Epithelial cell of proximal tubule (primary cell): Measurements from ENCODE around the gene TICRR. TPM values are rescaled to one million over a fixed set of nuclear protein-coding genes. Genes with fewer than 3 reads are reported as not detected.

Experiments
- DNase-seq: peaks from one replicate; pipeline ENCODE4 v3.0.0-alpha.2; 2011; ENCODE audit warnings: low read depth
- H3K4me3 ChIP-seq: 2 replicates; pipeline ENCODE4 v1.5.1; 2011; ENCODE audit warnings: low read depth, mild to moderate bottlenecking, low read length
- total RNA-seq: library from RNA; depleted of rRNA; stranded (reverse); fragments of >200 nt; gene quantifications from 2 replicates; pipeline ENCODE4 v1.2.3, GENCODE V29; 2015
- TF ChIP-seq, protein P1 (sequence below): conservative IDR thresholded peaks from 2 replicates; pipeline ENCODE4 v1.5.1; 2012; ENCODE audit warnings: low read depth, mild to moderate bottlenecking, low read length

The TICRR gene
- total RNA-seq, 1 donor from 2014 or later, result 13.1 TPM

GRCh38 chr15:89671687-89672086 is 96.4 kb downstream of the TICRR start:
- TF ChIP-seq, protein P1, sequence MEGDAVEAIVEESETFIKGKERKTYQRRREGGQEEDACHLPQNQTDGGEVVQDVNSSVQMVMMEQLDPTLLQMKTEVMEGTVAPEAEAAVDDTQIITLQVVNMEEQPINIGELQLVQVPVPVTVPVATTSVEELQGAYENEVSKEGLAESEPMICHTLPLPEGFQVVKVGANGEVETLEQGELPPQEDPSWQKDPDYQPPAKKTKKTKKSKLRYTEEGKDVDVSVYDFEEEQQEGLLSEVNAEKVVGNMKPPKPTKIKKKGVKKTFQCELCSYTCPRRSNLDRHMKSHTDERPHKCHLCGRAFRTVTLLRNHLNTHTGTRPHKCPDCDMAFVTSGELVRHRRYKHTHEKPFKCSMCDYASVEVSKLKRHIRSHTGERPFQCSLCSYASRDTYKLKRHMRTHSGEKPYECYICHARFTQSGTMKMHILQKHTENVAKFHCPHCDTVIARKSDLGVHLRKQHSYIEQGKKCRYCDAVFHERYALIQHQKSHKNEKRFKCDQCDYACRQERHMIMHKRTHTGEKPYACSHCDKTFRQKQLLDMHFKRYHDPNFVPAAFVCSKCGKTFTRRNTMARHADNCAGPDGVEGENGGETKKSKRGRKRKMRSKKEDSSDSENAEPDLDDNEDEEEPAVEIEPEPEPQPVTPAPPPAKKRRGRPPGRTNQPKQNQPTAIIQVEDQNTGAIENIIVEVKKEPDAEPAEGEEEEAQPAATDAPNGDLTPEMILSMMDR, result no peak
- DNase-seq, result no peak
- H3K4me3 ChIP-seq, result no peak overlapping the region

DNA sequence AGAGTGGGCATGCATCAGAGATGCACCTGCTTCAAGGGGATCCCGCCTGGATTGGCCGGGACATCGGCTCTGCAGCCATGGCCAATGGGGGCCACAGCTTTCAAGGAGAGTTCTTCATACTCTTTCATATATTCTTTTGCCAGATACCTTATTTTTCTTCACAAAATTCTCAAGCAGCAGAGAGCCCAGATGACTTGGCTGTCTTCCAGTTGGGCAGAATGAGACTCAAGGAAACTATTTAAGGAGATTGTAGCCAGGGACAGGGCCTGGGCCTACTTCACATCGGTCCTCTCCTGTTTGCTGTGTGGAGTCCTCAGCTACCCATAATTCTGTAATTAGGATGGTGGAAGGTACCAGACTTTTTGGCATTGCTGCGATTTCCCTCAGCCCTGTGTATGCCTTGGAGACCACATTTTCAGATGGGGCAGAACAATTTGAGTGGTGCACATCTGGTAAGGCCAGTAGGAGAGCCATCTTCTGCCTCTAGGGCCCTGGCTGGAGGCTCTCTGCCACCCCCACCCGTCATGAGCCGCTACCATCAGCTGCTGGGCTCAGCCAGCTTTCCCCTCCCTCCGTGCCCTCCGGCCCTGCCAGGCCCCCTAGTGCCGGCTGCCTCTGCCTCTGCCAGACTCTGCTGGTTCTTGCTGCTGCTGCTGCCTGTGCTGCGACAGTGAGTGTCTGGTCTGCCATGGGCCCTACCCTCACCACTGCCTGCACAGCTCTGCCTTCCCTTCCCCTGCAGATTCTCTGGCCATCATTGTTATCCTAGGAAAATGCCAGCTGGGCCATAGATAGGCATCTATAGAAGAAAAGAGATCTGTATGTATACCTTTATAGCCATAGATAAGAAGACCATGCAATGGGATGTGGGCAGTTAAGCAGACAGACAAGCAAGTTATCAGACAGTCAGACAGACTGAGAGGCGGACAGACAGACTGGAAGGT is 97.2 kb downstream of the TICRR start:
- TF ChIP-seq, protein P1, result no peak
- no peak for DNase-seq

GRCh38 chr15:89673165-89673512 is 97.9 kb downstream of the TICRR start:
- no peak for DNase-seq
- TF ChIP-seq, protein P1, result peak; percentile 46
- H3K4me3 ChIP-seq, result no peak overlapping the region

More for the DNA sequence above, 97.2 kb downstream of the TICRR start:
- no peak overlapping the region for H3K4me3 ChIP-seq

DNA sequence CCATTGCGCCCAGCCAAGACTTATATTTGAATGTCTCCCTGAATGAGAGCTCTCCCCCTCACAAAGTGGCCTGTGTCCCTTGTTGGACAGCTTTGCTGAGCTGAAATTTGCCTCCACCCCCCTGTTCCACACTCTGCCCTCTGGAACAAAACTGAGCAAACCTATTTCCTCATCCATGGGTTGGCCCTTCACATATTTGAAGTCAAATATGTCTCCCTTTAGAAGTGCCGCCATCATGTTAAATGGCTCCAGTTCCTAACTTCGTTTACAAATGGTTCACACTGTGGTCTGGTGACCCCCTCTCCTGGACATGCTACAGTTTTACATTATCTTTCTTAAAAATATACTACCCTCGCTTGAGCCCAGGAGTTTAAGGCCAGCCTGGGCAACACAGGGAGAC is 99.3 kb downstream of the TICRR start:
- H3K4me3 ChIP-seq, result no peak overlapping the region
- no peak for DNase-seq
- TF ChIP-seq, protein P1, result no peak

- TF ChIP-seq, protein P1, result no peak
- no peak overlapping the region for H3K4me3 ChIP-seq
- DNase-seq, result no peak
These were observed 100.3 kb downstream of the TICRR start for GRCh38 chr15:89675606-89676005.

DNA sequence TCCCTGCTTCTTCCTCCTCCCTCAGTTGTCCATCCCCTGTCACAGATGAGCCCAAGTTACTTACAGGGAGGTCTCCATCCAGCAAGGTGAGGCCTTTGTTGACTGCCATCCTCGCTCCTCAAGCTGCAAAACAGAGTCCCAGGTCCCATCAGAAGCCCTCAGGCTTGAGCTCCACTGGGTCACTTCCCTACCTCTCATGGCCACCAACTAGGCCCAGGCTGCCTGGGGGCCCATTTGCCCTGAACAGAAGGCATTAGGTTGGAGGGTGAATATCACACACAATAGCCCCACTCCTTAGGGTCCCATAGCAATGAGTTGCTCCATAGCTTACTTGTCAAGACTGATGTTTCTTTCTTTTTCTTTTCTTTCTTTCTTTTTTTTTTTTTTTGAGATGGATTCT is 102.1 kb downstream of the TICRR start:
- TF ChIP-seq, protein P1, result no peak
- DNase-seq, result no peak
- no peak overlapping the region for H3K4me3 ChIP-seq

Other genes with a start within 250 kb of the TICRR start
- gene POLG, start 240.6 kb upstream of the TICRR start, total RNA-seq, result 84.6 and 85.9 TPM in 2 replicates
- gene RHCG, start 78.9 kb upstream of the TICRR start, total RNA-seq, result 0.07 TPM in 1 of 2 replicates, not detected in the other
- 5.4 and 6.1 TPM in 2 replicates for gene KIF7, start 80.0 kb downstream of the TICRR start, total RNA-seq
- gene PLIN1, start 103.9 kb downstream of the TICRR start, total RNA-seq, result 0.06 and 0.14 TPM in 2 replicates
- 3.5 and 4.5 TPM in 2 replicates for gene PEX11A, start 115.3 kb downstream of the TICRR start, total RNA-seq
- not detected in 2 replicates for gene WDR93, start 115.3 kb downstream of the TICRR start, total RNA-seq
- gene MESP1, start 175.8 kb downstream of the TICRR start, total RNA-seq, result 1.9 and 2.7 TPM in 2 replicates
- 1.1 and 2.5 TPM in 2 replicates for gene MESP2, start 200.9 kb downstream of the TICRR start, total RNA-seq
- 8.6 and 44.9 TPM in 2 replicates for gene ANPEP, start 239.4 kb downstream of the TICRR start, total RNA-seq